GM06990 (cell line): ENCODE results near the gene NBEA.

Source experiments
- DNase-seq: peaks from one replicate; pipeline ENCODE4 v3.0.0-alpha.2; 2011; ENCODE audit not compliant: insufficient read length; ENCODE audit errors: extremely low read depth
- H3K27me3 ChIP-seq: replicated peaks from 2 replicates; pipeline ENCODE4 v1.6.0; 2011; ENCODE audit warnings: low read length; ENCODE audit not compliant: control insufficient read depth, insufficient read depth
- H3K36me3 ChIP-seq: 2 replicates; pipeline ENCODE4 v1.5.1; 2011; ENCODE audit warnings: low read length; ENCODE audit not compliant: control insufficient read depth, insufficient read depth
- H3K4me3 ChIP-seq: replicated peaks from 2 replicates; pipeline ENCODE4 v1.5.1; 2011; ENCODE audit warnings: low read depth, mild to moderate bottlenecking, control low read depth, low read length
- CTCF ChIP-seq: IDR thresholded peaks from 2 replicates; pipeline ENCODE4 v1.5.1; 2011; ENCODE audit warnings: low read length, control low read depth, mild to moderate bottlenecking, inconsistent platforms; ENCODE audit not compliant: insufficient read depth, poor library complexity, severe bottlenecking

NBEA gene

GRCh38 chr13:35592457-35592856 is 650.4 kb downstream of the NBEA start:
- no peak for DNase-seq
- Histone ChIP-seq H3K36me3 (no peaks in the 10 kb centered on the region), H3K27me3 (no peaks in the 10 kb centered on the region), H3K4me3 (no peak overlapping the region)
- TF ChIP-seq CTCF, result no peak

- no peak for TF ChIP-seq CTCF
- Histone ChIP-seq H3K4me3 (no peak overlapping the region), H3K36me3 (no peaks in the 10 kb centered on the region), H3K27me3 (no peaks in the 10 kb centered on the region)
- DNase-seq, result no peak
These were observed 651.6 kb downstream of the NBEA start for GRCh38 chr13:35593651-35594050.

- no peak for DNase-seq
- no peak for TF ChIP-seq CTCF
- H3K27me3 ChIP-seq, result no peaks in the 10 kb centered on the region
- H3K4me3 ChIP-seq, result no peak overlapping the region
- H3K36me3 ChIP-seq, result no peaks in the 10 kb centered on the region
These were observed 652.0 kb downstream of the NBEA start for GRCh38 chr13:35594096-35594495.

- no peak for DNase-seq
- Histone ChIP-seq H3K36me3 (no peaks in the 10 kb centered on the region), H3K27me3 (no peaks in the 10 kb centered on the region), H3K4me3 (no peak overlapping the region)
- TF ChIP-seq CTCF, result no peak
These were observed 653.1 kb downstream of the NBEA start for GRCh38 chr13:35595181-35595580.

- no peak for TF ChIP-seq CTCF
These were observed 654.4 kb downstream of the NBEA start for GRCh38 chr13:35596321-35597030.

GRCh38 chr13:35597451-35597850 is 655.4 kb downstream of the NBEA start:
- no peak for DNase-seq
- H3K36me3 ChIP-seq, result no peaks in the 10 kb centered on the region
- H3K27me3 ChIP-seq, result no peaks in the 10 kb centered on the region
- no peak overlapping the region for H3K4me3 ChIP-seq
- TF ChIP-seq CTCF, result no peak

More at GRCh38 chr13:35596321-35597030, 654.4 kb downstream of the NBEA start:
- DNase-seq, result no peak
- Histone ChIP-seq H3K36me3 (no peaks in the 10 kb centered on the region), H3K27me3 (no peaks in the 10 kb centered on the region), H3K4me3 (no peak overlapping the region)
